HEK293 (cell line): ENCODE results near the gene TOR1A.

Experiments used
- BCL11A ChIP-seq: fragments of 450-650 bp; formaldehyde crosslinking; IDR thresholded peaks from 2 replicates; pipeline ENCODE4 v1.5.1; 2016; ENCODE audit warnings: low read depth, missing biosample characterization, missing genetic modification characterization
- GLI2 ChIP-seq: fragments of 450-650 bp; formaldehyde crosslinking; IDR thresholded peaks from 2 replicates; pipeline ENCODE4; 2017; ENCODE audit warnings: missing biosample characterization, missing genetic modification characterization, low read depth, borderline replicate concordance
- GLIS2 ChIP-seq: fragments of 450-650 bp; formaldehyde crosslinking; IDR thresholded peaks from 2 replicates; pipeline ENCODE4 v1.5.1; 2016; ENCODE audit warnings: missing biosample characterization, missing genetic modification characterization
- ZFHX2 ChIP-seq: fragments of 450-650 bp; formaldehyde crosslinking; conservative IDR thresholded peaks from 2 replicates; pipeline ENCODE4 v1.5.1; 2016; ENCODE audit warnings: missing biosample characterization, missing genetic modification characterization
- ZNF10 ChIP-seq: fragments of 450-650 bp; formaldehyde crosslinking; IDR thresholded peaks from 2 replicates; pipeline ENCODE4 v1.5.1; 2017; ENCODE audit warnings: missing biosample characterization, missing genetic modification characterization
- ZNF157 ChIP-seq: fragments of 450-650 bp; formaldehyde crosslinking; IDR thresholded peaks from 2 replicates; pipeline ENCODE4 v1.5.1; 2016; ENCODE audit warnings: missing biosample characterization, missing genetic modification characterization
- ZNF2 ChIP-seq: fragments of 450-650 bp; formaldehyde crosslinking; IDR thresholded peaks from 2 replicates; pipeline ENCODE4 v1.5.1; 2016; ENCODE audit warnings: missing biosample characterization, missing genetic modification characterization
- ZNF202 ChIP-seq: fragments of 450-650 bp; formaldehyde crosslinking; IDR thresholded peaks from 2 replicates; pipeline ENCODE4 v1.5.1; 2016; ENCODE audit warnings: missing biosample characterization, missing genetic modification characterization, borderline replicate concordance
- ZNF214 ChIP-seq: fragments of 450-650 bp; formaldehyde crosslinking; IDR thresholded peaks from 2 replicates; pipeline ENCODE4 v1.5.1; 2017; ENCODE audit warnings: missing biosample characterization, mild to moderate bottlenecking, missing genetic modification characterization, borderline replicate concordance
- ZNF239 ChIP-seq: fragments of 450-650 bp; formaldehyde crosslinking; IDR thresholded peaks from 2 replicates; pipeline ENCODE4 v1.5.1; 2016; ENCODE audit warnings: missing biosample characterization, missing genetic modification characterization
- ZNF354C ChIP-seq: fragments of 450-650 bp; formaldehyde crosslinking; IDR thresholded peaks from 2 replicates; pipeline ENCODE4 v1.5.1; 2016; ENCODE audit warnings: missing biosample characterization, missing genetic modification characterization, low read depth, borderline replicate concordance
- ZNF48 ChIP-seq: fragments of 450-650 bp; formaldehyde crosslinking; IDR thresholded peaks from 2 replicates; pipeline ENCODE4 v1.5.1; 2016; ENCODE audit warnings: missing biosample characterization, missing genetic modification characterization
- ZNF510 ChIP-seq: fragments of 450-650 bp; formaldehyde crosslinking; IDR thresholded peaks from 2 replicates; pipeline ENCODE4 v1.5.1; 2018; ENCODE audit warnings: mild to moderate bottlenecking, missing genetic modification characterization, missing biosample characterization; ENCODE audit not compliant: insufficient replicate concordance
- ZNF558 ChIP-seq: fragments of 450-650 bp; formaldehyde crosslinking; IDR thresholded peaks from 2 replicates; pipeline ENCODE4 v1.5.1; 2016; ENCODE audit warnings: missing biosample characterization, missing genetic modification characterization
- ZNF624 ChIP-seq: fragments of 450-650 bp; formaldehyde crosslinking; IDR thresholded peaks from 2 replicates; pipeline ENCODE4 v1.5.1; 2017; ENCODE audit warnings: missing biosample characterization, missing genetic modification characterization
- ZNF660 ChIP-seq: fragments of 450-650 bp; IDR thresholded peaks from 2 replicates; pipeline ENCODE4 v1.5.1; 2018; ENCODE audit warnings: missing biosample characterization, mild to moderate bottlenecking, missing genetic modification characterization
- ZNF664 ChIP-seq: fragments of 450-650 bp; formaldehyde crosslinking; IDR thresholded peaks from 2 replicates; pipeline ENCODE4 v1.5.1; 2016; ENCODE audit warnings: missing biosample characterization, missing genetic modification characterization
- ZNF747 ChIP-seq: fragments of 450-650 bp; formaldehyde crosslinking; IDR thresholded peaks from 2 replicates; pipeline ENCODE4 v1.5.1; 2016; ENCODE audit warnings: missing biosample characterization, missing genetic modification characterization
- ZNF768 ChIP-seq: fragments of 450-650 bp; formaldehyde crosslinking; IDR thresholded peaks from 2 replicates; pipeline ENCODE4 v1.5.1; 2018; ENCODE audit warnings: missing biosample characterization, mild to moderate bottlenecking, missing genetic modification characterization
- ZNF785 ChIP-seq: fragments of 450-650 bp; formaldehyde crosslinking; IDR thresholded peaks from 2 replicates; pipeline ENCODE4 v1.5.1; 2016; ENCODE audit warnings: missing biosample characterization, missing genetic modification characterization
- ZSCAN23 ChIP-seq: fragments of 450-650 bp; formaldehyde crosslinking; IDR thresholded peaks from 2 replicates; pipeline ENCODE4 v1.5.1; 2016; ENCODE audit warnings: missing biosample characterization, missing genetic modification characterization
- TF ChIP-seq, protein P1 (sequence below): fragments of 450-650 bp; formaldehyde crosslinking; IDR thresholded peaks from 2 replicates; pipeline ENCODE4 v1.5.1; 2016; ENCODE audit warnings: missing biosample characterization, missing genetic modification characterization, borderline replicate concordance
- TF ChIP-seq, protein P2 (sequence below): fragments of 450-650 bp; formaldehyde crosslinking; IDR thresholded peaks from 2 replicates; pipeline ENCODE4 v1.5.1; 2017; ENCODE audit warnings: missing biosample characterization, missing genetic modification characterization
- TF ChIP-seq, protein P3 (sequence below): fragments of 450-650 bp; formaldehyde crosslinking; IDR thresholded peaks from 2 replicates; pipeline ENCODE4 v1.5.1; 2017; ENCODE audit warnings: missing biosample characterization, missing genetic modification characterization
- TF ChIP-seq, protein P4 (sequence below): fragments of 450-650 bp; formaldehyde crosslinking; IDR thresholded peaks from 2 replicates; pipeline ENCODE4 v1.5.1; 2016; ENCODE audit warnings: missing biosample characterization, missing genetic modification characterization
- TF ChIP-seq, protein P5 (sequence below): fragments of 450-650 bp; formaldehyde crosslinking; IDR thresholded peaks from 2 replicates; pipeline ENCODE4 v1.5.0; 2017; ENCODE audit warnings: missing biosample characterization, missing genetic modification characterization, borderline replicate concordance
- TF ChIP-seq, protein P6 (sequence below): fragments of 450-650 bp; formaldehyde crosslinking; IDR thresholded peaks from 2 replicates; pipeline ENCODE4 v1.5.1; 2016; ENCODE audit warnings: missing biosample characterization, missing genetic modification characterization, low read depth

The TOR1A gene

DNA sequence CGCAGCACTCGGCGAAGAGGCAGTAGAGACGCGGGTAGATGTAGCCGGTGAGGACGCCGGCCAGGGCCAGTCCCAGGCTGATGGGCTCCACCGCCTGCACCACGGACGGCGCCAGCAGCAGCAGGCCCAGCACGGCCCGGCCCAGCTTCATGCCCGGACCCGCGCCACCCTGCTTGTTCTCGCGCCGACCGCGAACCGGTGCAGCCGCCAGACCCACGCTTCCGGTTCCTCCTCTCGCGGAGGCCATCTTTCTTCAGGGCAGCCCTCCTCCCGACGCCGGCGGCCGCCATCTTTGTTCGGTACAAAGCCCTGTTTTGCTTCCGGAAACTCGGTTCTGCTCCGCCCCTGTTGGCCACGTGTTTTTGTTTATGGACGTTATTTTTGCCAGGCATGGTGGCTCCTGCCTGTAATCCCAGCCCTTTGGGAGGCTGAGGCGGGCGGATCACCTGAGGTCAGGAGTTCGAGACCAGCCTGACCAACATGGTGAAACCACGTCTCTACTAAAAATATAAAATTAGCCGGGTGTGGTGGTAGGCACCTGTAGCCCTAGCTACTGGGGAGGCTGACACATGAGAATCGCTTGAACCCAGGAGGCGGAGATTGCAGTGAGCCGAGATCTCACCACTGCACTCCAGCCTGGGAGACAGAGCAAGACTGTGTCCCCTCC lies at the start of gene TOR1A (continued):
- TF ChIP-seq ZNF785 (tag by site-specific recombination): peak; percentile 81; the same call in 1 of the 2 replicates
- TF ChIP-seq, protein P1, sequence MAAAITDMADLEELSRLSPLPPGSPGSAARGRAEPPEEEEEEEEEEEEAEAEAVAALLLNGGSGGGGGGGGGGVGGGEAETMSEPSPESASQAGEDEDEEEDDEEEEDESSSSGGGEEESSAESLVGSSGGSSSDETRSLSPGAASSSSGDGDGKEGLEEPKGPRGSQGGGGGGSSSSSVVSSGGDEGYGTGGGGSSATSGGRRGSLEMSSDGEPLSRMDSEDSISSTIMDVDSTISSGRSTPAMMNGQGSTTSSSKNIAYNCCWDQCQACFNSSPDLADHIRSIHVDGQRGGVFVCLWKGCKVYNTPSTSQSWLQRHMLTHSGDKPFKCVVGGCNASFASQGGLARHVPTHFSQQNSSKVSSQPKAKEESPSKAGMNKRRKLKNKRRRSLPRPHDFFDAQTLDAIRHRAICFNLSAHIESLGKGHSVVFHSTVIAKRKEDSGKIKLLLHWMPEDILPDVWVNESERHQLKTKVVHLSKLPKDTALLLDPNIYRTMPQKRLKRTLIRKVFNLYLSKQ (tag by site-specific recombination): no peak
- TF ChIP-seq ZNF157 (tag by site-specific recombination): no peak
- TF ChIP-seq ZNF510: no peak
- TF ChIP-seq, protein P2, sequence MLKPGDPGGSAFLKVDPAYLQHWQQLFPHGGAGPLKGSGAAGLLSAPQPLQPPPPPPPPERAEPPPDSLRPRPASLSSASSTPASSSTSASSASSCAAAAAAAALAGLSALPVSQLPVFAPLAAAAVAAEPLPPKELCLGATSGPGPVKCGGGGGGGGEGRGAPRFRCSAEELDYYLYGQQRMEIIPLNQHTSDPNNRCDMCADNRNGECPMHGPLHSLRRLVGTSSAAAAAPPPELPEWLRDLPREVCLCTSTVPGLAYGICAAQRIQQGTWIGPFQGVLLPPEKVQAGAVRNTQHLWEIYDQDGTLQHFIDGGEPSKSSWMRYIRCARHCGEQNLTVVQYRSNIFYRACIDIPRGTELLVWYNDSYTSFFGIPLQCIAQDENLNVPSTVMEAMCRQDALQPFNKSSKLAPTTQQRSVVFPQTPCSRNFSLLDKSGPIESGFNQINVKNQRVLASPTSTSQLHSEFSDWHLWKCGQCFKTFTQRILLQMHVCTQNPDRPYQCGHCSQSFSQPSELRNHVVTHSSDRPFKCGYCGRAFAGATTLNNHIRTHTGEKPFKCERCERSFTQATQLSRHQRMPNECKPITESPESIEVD (tag by site-specific recombination): no peak
- TF ChIP-seq ZNF768: no peak; the same call in 1 of the 2 replicates
- TF ChIP-seq ZNF202 (tag by site-specific recombination): no peak
- no peak for TF ChIP-seq ZNF354C (tag by site-specific recombination)
- TF ChIP-seq, protein P3, sequence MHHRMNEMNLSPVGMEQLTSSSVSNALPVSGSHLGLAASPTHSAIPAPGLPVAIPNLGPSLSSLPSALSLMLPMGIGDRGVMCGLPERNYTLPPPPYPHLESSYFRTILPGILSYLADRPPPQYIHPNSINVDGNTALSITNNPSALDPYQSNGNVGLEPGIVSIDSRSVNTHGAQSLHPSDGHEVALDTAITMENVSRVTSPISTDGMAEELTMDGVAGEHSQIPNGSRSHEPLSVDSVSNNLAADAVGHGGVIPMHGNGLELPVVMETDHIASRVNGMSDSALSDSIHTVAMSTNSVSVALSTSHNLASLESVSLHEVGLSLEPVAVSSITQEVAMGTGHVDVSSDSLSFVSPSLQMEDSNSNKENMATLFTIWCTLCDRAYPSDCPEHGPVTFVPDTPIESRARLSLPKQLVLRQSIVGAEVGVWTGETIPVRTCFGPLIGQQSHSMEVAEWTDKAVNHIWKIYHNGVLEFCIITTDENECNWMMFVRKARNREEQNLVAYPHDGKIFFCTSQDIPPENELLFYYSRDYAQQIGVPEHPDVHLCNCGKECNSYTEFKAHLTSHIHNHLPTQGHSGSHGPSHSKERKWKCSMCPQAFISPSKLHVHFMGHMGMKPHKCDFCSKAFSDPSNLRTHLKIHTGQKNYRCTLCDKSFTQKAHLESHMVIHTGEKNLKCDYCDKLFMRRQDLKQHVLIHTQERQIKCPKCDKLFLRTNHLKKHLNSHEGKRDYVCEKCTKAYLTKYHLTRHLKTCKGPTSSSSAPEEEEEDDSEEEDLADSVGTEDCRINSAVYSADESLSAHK (tag by site-specific recombination): peak; percentile 43; the same call in 1 of the 2 replicates
- no peak for TF ChIP-seq ZNF624 (tag by site-specific recombination)
- TF ChIP-seq, protein P4, sequence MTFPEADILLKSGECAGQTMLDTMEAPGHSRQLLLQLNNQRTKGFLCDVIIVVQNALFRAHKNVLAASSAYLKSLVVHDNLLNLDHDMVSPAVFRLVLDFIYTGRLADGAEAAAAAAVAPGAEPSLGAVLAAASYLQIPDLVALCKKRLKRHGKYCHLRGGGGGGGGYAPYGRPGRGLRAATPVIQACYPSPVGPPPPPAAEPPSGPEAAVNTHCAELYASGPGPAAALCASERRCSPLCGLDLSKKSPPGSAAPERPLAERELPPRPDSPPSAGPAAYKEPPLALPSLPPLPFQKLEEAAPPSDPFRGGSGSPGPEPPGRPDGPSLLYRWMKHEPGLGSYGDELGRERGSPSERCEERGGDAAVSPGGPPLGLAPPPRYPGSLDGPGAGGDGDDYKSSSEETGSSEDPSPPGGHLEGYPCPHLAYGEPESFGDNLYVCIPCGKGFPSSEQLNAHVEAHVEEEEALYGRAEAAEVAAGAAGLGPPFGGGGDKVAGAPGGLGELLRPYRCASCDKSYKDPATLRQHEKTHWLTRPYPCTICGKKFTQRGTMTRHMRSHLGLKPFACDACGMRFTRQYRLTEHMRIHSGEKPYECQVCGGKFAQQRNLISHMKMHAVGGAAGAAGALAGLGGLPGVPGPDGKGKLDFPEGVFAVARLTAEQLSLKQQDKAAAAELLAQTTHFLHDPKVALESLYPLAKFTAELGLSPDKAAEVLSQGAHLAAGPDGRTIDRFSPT: peak; percentile 76
- no peak for TF ChIP-seq ZNF48 (tag by site-specific recombination)
- no peak; the same call in 1 of the 2 replicates for TF ChIP-seq ZNF558
- TF ChIP-seq ZNF239: no peak
- TF ChIP-seq GLIS2 (tag by site-specific recombination): no peak
- TF ChIP-seq ZNF747: no peak
- peak; percentile 69; the same call in 1 of the 2 replicates for TF ChIP-seq ZNF664 (tag by site-specific recombination)
- TF ChIP-seq ZNF660 (tag by site-specific recombination): peak; percentile 80
- TF ChIP-seq BCL11A (tag by site-specific recombination): no peak
- TF ChIP-seq ZNF214 (tag by site-specific recombination): no peak
- TF ChIP-seq, protein P5, sequence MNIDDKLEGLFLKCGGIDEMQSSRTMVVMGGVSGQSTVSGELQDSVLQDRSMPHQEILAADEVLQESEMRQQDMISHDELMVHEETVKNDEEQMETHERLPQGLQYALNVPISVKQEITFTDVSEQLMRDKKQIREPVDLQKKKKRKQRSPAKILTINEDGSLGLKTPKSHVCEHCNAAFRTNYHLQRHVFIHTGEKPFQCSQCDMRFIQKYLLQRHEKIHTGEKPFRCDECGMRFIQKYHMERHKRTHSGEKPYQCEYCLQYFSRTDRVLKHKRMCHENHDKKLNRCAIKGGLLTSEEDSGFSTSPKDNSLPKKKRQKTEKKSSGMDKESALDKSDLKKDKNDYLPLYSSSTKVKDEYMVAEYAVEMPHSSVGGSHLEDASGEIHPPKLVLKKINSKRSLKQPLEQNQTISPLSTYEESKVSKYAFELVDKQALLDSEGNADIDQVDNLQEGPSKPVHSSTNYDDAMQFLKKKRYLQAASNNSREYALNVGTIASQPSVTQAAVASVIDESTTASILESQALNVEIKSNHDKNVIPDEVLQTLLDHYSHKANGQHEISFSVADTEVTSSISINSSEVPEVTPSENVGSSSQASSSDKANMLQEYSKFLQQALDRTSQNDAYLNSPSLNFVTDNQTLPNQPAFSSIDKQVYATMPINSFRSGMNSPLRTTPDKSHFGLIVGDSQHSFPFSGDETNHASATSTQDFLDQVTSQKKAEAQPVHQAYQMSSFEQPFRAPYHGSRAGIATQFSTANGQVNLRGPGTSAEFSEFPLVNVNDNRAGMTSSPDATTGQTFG (tag by site-specific recombination): no peak
- TF ChIP-seq ZNF10 (tag by site-specific recombination): no peak
- TF ChIP-seq, protein P6, sequence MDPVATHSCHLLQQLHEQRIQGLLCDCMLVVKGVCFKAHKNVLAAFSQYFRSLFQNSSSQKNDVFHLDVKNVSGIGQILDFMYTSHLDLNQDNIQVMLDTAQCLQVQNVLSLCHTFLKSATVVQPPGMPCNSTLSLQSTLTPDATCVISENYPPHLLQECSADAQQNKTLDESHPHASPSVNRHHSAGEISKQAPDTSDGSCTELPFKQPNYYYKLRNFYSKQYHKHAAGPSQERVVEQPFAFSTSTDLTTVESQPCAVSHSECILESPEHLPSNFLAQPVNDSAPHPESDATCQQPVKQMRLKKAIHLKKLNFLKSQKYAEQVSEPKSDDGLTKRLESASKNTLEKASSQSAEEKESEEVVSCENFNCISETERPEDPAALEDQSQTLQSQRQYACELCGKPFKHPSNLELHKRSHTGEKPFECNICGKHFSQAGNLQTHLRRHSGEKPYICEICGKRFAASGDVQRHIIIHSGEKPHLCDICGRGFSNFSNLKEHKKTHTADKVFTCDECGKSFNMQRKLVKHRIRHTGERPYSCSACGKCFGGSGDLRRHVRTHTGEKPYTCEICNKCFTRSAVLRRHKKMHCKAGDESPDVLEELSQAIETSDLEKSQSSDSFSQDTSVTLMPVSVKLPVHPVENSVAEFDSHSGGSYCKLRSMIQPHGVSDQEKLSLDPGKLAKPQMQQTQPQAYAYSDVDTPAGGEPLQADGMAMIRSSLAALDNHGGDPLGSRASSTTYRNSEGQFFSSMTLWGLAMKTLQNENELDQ (tag by site-specific recombination): no peak
- TF ChIP-seq GLI2: no peak
- TF ChIP-seq ZNF2 (tag by site-specific recombination): 0 out of 2 replicates have a peak, but pooled peaks have one; percentile 49
- TF ChIP-seq ZSCAN23 (tag by site-specific recombination): no peak; the same call in 1 of the 2 replicates
- TF ChIP-seq ZFHX2 (tag by site-specific recombination): peak; percentile 80
